NCI-H1048 (cell line): Measurements from ENCODE around the gene SCN1B.
"Not testable (repeated sequence)": the region's sequence is repeated elsewhere in the genome, so short reads cannot be mapped to it uniquely, and the experiment has no call there.

ENCODE experiments used
- DNase-seq: peaks from one replicate; lab custom pipeline; 2025; lab: John Stamatoyannopoulos, UW

The SCN1B gene

GRCh38 chr19:35037716-35038622 is 7.7 kb downstream of the SCN1B start:
- no peak for DNase-seq

GRCh38 chr19:35038623-35039512 is 8.6 kb downstream of the SCN1B start:
- no peak for DNase-seq

- DNase-seq, result no peak
Observed at GRCh38 chr19:35039881-35040825, 9.9 kb downstream of the SCN1B start.

- DNase-seq, result no peak
Observed at GRCh38 chr19:35040826-35041547, 10.7 kb downstream of the SCN1B start.

- no peak for DNase-seq
Observed at GRCh38 chr19:35041548-35042055, 11.3 kb downstream of the SCN1B start, which contains the start of gene HPN. TSS of gene HPN (plus strand) at chr19:35041721. CDS start at chr19:35042507, 786 bp downstream.

- no peak for DNase-seq
Observed at GRCh38 chr19:35042056-35042730, 11.9 kb downstream of the SCN1B start.

GRCh38 chr19:35042954-35043604 is 12.8 kb downstream of the SCN1B start:
- DNase-seq, result no peak

- DNase-seq, result no peak
Observed at GRCh38 chr19:35043906-35044305, 13.6 kb downstream of the SCN1B start.

- no peak for DNase-seq
Observed at GRCh38 chr19:35044317-35045117, 14.2 kb downstream of the SCN1B start.

GRCh38 chr19:35045667-35046300 is 15.5 kb downstream of the SCN1B start:
- DNase-seq, result no peak

GRCh38 chr19:35046461-35046860 is 16.2 kb downstream of the SCN1B start:
- DNase-seq, result no peak

- DNase-seq, result no peak
Observed at GRCh38 chr19:35048911-35049411, 18.7 kb downstream of the SCN1B start.

GRCh38 chr19:35049456-35049855 is 19.2 kb downstream of the SCN1B start:
- DNase-seq, result no peak

GRCh38 chr19:35050662-35051061 is 20.4 kb downstream of the SCN1B start:
- DNase-seq, result not testable (repeated sequence)

GRCh38 chr19:35051268-35051667 is 21.0 kb downstream of the SCN1B start:
- DNase-seq, result not testable (repeated sequence)

- no peak for DNase-seq
Observed at GRCh38 chr19:35051796-35052195, 21.5 kb downstream of the SCN1B start.

GRCh38 chr19:35052599-35053190 is 22.4 kb downstream of the SCN1B start:
- no peak for DNase-seq
